Measurements from ENCODE around the gene ACTN4. TPM values are rescaled to one million over a fixed set of nuclear protein-coding genes. Genes with fewer than 3 reads are reported as not detected.

The ACTN4 gene
- total RNA-seq, 1 experiment from 2014 or later, result 506 TPM

- DNase-seq (ENCODE audit: low spot score) (peak; percentile 60), ATAC-seq (peak; percentile 10)
- no peak overlapping the region for H3K27ac Mint-ChIP-seq
- H3K27me3 Mint-ChIP-seq (ENCODE audit: low read depth), result peaks cover 19% of the 10 kb centered on the region
- H3K4me3 Mint-ChIP-seq, result peak overlapping the region; percentile 36; the same call in 1 of the 2 replicates
- ChIA-PET CTCF (interaction anchor here (1.3 to 3.6 kb wide), 3 partner anchors 57 to 194 kb away, joined by 3 to 26 read pairs (median 4); partner anchors contain the start of genes MRPS12 and SARS2), POLR2A (interaction anchor here (1.3 kb wide), 1 partner anchor 113 kb away, joined by 3 read pairs; no protein-coding TSS in a partner anchor)
- H3K4me1 Mint-ChIP-seq, result peaks cover 10% of the 10 kb centered on the region
- TF ChIP-seq TEAD4 (CRISPR knock-in tag; IDR thresholded peaks at IDR 0.05), result no peak
- no peak for TF ChIP-seq PRDM15 (CRISPR knock-in tag; IDR thresholded peaks at IDR 0.05)
- TF ChIP-seq FOXK1 (CRISPR knock-in tag; IDR thresholded peaks at IDR 0.05), result no peak
- TF ChIP-seq ATF3 (CRISPR knock-in tag; conservative IDR thresholded peaks at IDR 0.05), result no peak
- TF ChIP-seq FOXJ3 (CRISPR knock-in tag; IDR thresholded peaks at IDR 0.05; ENCODE audit: borderline replicate concordance), result no peak
- TF ChIP-seq CBFB (CRISPR knock-in tag; IDR thresholded peaks at IDR 0.05; ENCODE audit: low read depth), result no peak
- H3K36me3 Mint-ChIP-seq, result peaks cover 2% of the 10 kb centered on the region; the same call in 1 of the 2 replicates
- peaks cover 3% of the 10 kb centered on the region for H3K9me3 Mint-ChIP-seq
Observed at GRCh38 chr19:38736036-38736412, 88.6 kb downstream of the ACTN4 start.

- DNase-seq (ENCODE audit: low spot score) (peak; percentile 93), ATAC-seq (peak; percentile 46)
- Mint-ChIP-seq H3K36me3 (peaks cover 2% of the 10 kb centered on the region; the same call in 1 of the 2 replicates), H3K4me1 (peaks cover 10% of the 10 kb centered on the region), H3K4me3 (peak overlapping the region; percentile 68), H3K9me3 (peaks cover 3% of the 10 kb centered on the region), H3K27me3 (ENCODE audit: low read depth) (peaks cover 23% of the 10 kb centered on the region), H3K27ac (no peak overlapping the region)
- POLR2A ChIA-PET, result interaction anchor here (0.8 to 1.3 kb wide), 2 partner anchors 33 to 112 kb away, joined by 3 to 4 read pairs; no protein-coding TSS in a partner anchor
- CTCF ChIA-PET, result interaction anchor here (1.1 to 3.5 kb wide), 5 partner anchors 33 to 194 kb away, joined by 3 to 13 read pairs (median 4); partner anchors contain the start of genes ECH1, MRPS12 and SARS2
- no peak for TF ChIP-seq JAZF1 (CRISPR knock-in tag; IDR thresholded peaks at IDR 0.05)
- TF ChIP-seq MAX (CRISPR knock-in tag; IDR thresholded peaks at IDR 0.05), result peak; percentile 88; the same call in 1 of the 2 replicates
- no peak for TF ChIP-seq ATF1 (CRISPR knock-in tag; IDR thresholded peaks at IDR 0.05)
- TF ChIP-seq TEAD4 (CRISPR knock-in tag; IDR thresholded peaks at IDR 0.05), result 0 out of 2 replicates have a peak, but pooled peaks have one; percentile 59
- no peak for TF ChIP-seq ZNF532 (CRISPR knock-in tag; IDR thresholded peaks at IDR 0.05; ENCODE audit: borderline replicate concordance)
- 0 out of 2 replicates have a peak, but pooled peaks have one; percentile 42 for TF ChIP-seq CREB1 (CRISPR knock-in tag; IDR thresholded peaks at IDR 0.05)
- TF ChIP-seq NR1H2 (CRISPR knock-in tag; IDR thresholded peaks at IDR 0.05), result no peak
- TF ChIP-seq ZNF416 (CRISPR knock-in tag; IDR thresholded peaks at IDR 0.05), result no peak
- TF ChIP-seq ZNF425 (CRISPR knock-in tag; conservative IDR thresholded peaks at IDR 0.05), result no peak
- no peak for TF ChIP-seq CBFB (CRISPR knock-in tag; IDR thresholded peaks at IDR 0.05; ENCODE audit: low read depth)
- TF ChIP-seq TCF7 (CRISPR knock-in tag; IDR thresholded peaks at IDR 0.05; ENCODE audit: low read depth), result no peak
- TF ChIP-seq ZNF121 (CRISPR knock-in tag; IDR thresholded peaks at IDR 0.05), result no peak
- no peak for TF ChIP-seq CDX4 (CRISPR knock-in tag; IDR thresholded peaks at IDR 0.05; ENCODE audit: borderline replicate concordance)
- TF ChIP-seq ZNF138 (CRISPR knock-in tag; conservative IDR thresholded peaks at IDR 0.05), result no peak
- 0 out of 2 replicates have a peak, but pooled peaks have one; percentile 22 for TF ChIP-seq RELA (CRISPR knock-in tag; IDR thresholded peaks at IDR 0.05; ENCODE audit: borderline replicate concordance)
- TF ChIP-seq FOXJ3 (CRISPR knock-in tag; IDR thresholded peaks at IDR 0.05; ENCODE audit: borderline replicate concordance), result no peak
- TF ChIP-seq ZMAT4 (CRISPR knock-in tag; IDR thresholded peaks at IDR 0.05), result no peak
Observed at GRCh38 chr19:38736413-38737280, 89.2 kb downstream of the ACTN4 start.
